Measurements from ENCODE around the gene GPC5. TPM values are rescaled to one million over a fixed set of nuclear protein-coding genes. Genes with fewer than 3 reads are reported as not detected.

GPC5 gene
- polyA plus RNA-seq, 4 donors: 0.18 to 0.86 TPM; not detected in 2

GRCh38 chr13:91375116-91375729 lies 23.2 kb upstream of the GPC5 start:
- Histone ChIP-seq H3K36me3 (ENCODE audit: control insufficient read depth in 3 of 3, insufficient read depth in 2 of 3, low read depth in 1 of 3, low read length in 3 of 3) (no peaks in the 10 kb centered on the region), H3K4me1 (ENCODE audit: control insufficient read depth in 3 of 3, insufficient read depth in 2 of 3, low read depth in 1 of 3, low read length in 2 of 3) (peaks cover 0 to 3% (median 0%) of the 10 kb centered on the region in 3 donors), H3K9me3 (ENCODE audit: control insufficient read depth in 2 of 2, insufficient read depth in 1 of 2, low read depth in 1 of 2, low read length in 1 of 2) (no peaks in the 10 kb centered on the region), H3K27ac (ENCODE audit: low read depth in 1 of 3, low read length in 2 of 3) (no peak overlapping the region), H3K4me3 (ENCODE audit: low read depth in 1 of 3, low read length in 3 of 3) (no peak overlapping the region), H3K27me3 (ENCODE audit: control insufficient read depth in 3 of 3, insufficient read depth in 3 of 3, low read length in 3 of 3) (no peaks in the 10 kb centered on the region)
- 70 to 83% (median 75%) methylated on average over 4 of the region's 4 CpGs for WGBS, 3 donors
- FAIRE-seq (no peak), DNase-seq (no peak)

- FAIRE-seq: no peak
- DNase-seq: no peak
- H3K27me3 ChIP-seq (ENCODE audit: control insufficient read depth in 3 of 3, insufficient read depth in 3 of 3, low read length in 3 of 3): no peaks in the 10 kb centered on the region
- no peak overlapping the region for H3K4me3 ChIP-seq (ENCODE audit: low read depth in 1 of 3, low read length in 3 of 3)
- H3K4me1 ChIP-seq (ENCODE audit: control insufficient read depth in 3 of 3, insufficient read depth in 2 of 3, low read depth in 1 of 3, low read length in 2 of 3): no peaks in the 10 kb centered on the region
- no peaks in the 10 kb centered on the region for H3K36me3 ChIP-seq (ENCODE audit: control insufficient read depth in 3 of 3, insufficient read depth in 2 of 3, low read depth in 1 of 3, low read length in 3 of 3)
- H3K27ac ChIP-seq (ENCODE audit: low read depth in 1 of 3, low read length in 2 of 3): no peak overlapping the region
- no peaks in the 10 kb centered on the region for H3K9me3 ChIP-seq (ENCODE audit: control insufficient read depth in 2 of 2, insufficient read depth in 1 of 2, low read depth in 1 of 2, low read length in 1 of 2)
Measured at GRCh38 chr13:91381371-91381770, 17.1 kb upstream of the GPC5 start.

- Histone ChIP-seq H3K9me3 (ENCODE audit: control insufficient read depth in 2 of 2, insufficient read depth in 1 of 2, low read depth in 1 of 2, low read length in 1 of 2) (no peaks in the 10 kb centered on the region), H3K27ac (ENCODE audit: low read depth in 1 of 3, low read length in 2 of 3) (no peak overlapping the region), H3K27me3 (ENCODE audit: control insufficient read depth in 3 of 3, insufficient read depth in 3 of 3, low read length in 3 of 3) (no peaks in the 10 kb centered on the region), H3K4me3 (ENCODE audit: low read depth in 1 of 3, low read length in 3 of 3) (no peak overlapping the region), H3K36me3 (ENCODE audit: control insufficient read depth in 3 of 3, insufficient read depth in 2 of 3, low read depth in 1 of 3, low read length in 3 of 3) (no peaks in the 10 kb centered on the region), H3K4me1 (ENCODE audit: control insufficient read depth in 3 of 3, insufficient read depth in 2 of 3, low read depth in 1 of 3, low read length in 2 of 3) (no peaks in the 10 kb centered on the region)
- 58 to 71% (median 69%) methylated on average over 4 of the region's 4 CpGs for WGBS, 3 donors
- DNase-seq: no peak
- no peak for FAIRE-seq
Measured at GRCh38 chr13:91383836-91384235, 14.6 kb upstream of the GPC5 start.

- no peak for FAIRE-seq
- Histone ChIP-seq H3K36me3 (ENCODE audit: control insufficient read depth in 3 of 3, insufficient read depth in 2 of 3, low read depth in 1 of 3, low read length in 3 of 3) (no peaks in the 10 kb centered on the region), H3K27ac (ENCODE audit: low read depth in 1 of 3, low read length in 2 of 3) (no peak overlapping the region), H3K4me3 (ENCODE audit: low read depth in 1 of 3, low read length in 3 of 3) (no peak overlapping the region), H3K27me3 (ENCODE audit: control insufficient read depth in 3 of 3, insufficient read depth in 3 of 3, low read length in 3 of 3) (no peaks in the 10 kb centered on the region), H3K4me1 (ENCODE audit: control insufficient read depth in 3 of 3, insufficient read depth in 2 of 3, low read depth in 1 of 3, low read length in 2 of 3) (no peaks in the 10 kb centered on the region), H3K9me3 (ENCODE audit: control insufficient read depth in 2 of 2, insufficient read depth in 1 of 2, low read depth in 1 of 2, low read length in 1 of 2) (no peaks in the 10 kb centered on the region)
- WGBS, 3 donors: 42 to 63% (median 44%) methylated on average over 2 of the region's 2 CpGs
- DNase-seq: no peak
Measured at GRCh38 chr13:91384896-91385295, 13.5 kb upstream of the GPC5 start.

- DNase-seq (no peak), FAIRE-seq (no peak)
- H3K27me3 ChIP-seq (ENCODE audit: control insufficient read depth in 3 of 3, insufficient read depth in 3 of 3, low read length in 3 of 3): peaks cover 0 to 2% (median 0%) of the 10 kb centered on the region in 3 donors
- no peak overlapping the region for H3K4me3 ChIP-seq (ENCODE audit: low read depth in 1 of 3, low read length in 3 of 3)
- H3K27ac ChIP-seq (ENCODE audit: low read depth in 1 of 3, low read length in 2 of 3): no peak overlapping the region
- no peaks in the 10 kb centered on the region for H3K9me3 ChIP-seq (ENCODE audit: control insufficient read depth in 2 of 2, insufficient read depth in 1 of 2, low read depth in 1 of 2, low read length in 1 of 2)
- H3K36me3 ChIP-seq (ENCODE audit: control insufficient read depth in 3 of 3, insufficient read depth in 2 of 3, low read depth in 1 of 3, low read length in 3 of 3): no peaks in the 10 kb centered on the region
- H3K4me1 ChIP-seq (ENCODE audit: control insufficient read depth in 3 of 3, insufficient read depth in 2 of 3, low read depth in 1 of 3, low read length in 2 of 3): no peaks in the 10 kb centered on the region
- 68 to 85% (median 72%) methylated on average over 2 of the region's 2 CpGs for WGBS, 3 donors
Measured at GRCh38 chr13:91389186-91389585, 9.2 kb upstream of the GPC5 start.

GRCh38 chr13:91397595-91397994 lies 826 bp upstream of the GPC5 start:
- Histone ChIP-seq H3K27me3 (ENCODE audit: control insufficient read depth in 3 of 3, insufficient read depth in 3 of 3, low read length in 3 of 3) (peaks cover 0 to 38% (median 17%) of the 10 kb centered on the region in 3 donors), H3K36me3 (ENCODE audit: control insufficient read depth in 3 of 3, insufficient read depth in 2 of 3, low read depth in 1 of 3, low read length in 3 of 3) (no peaks in the 10 kb centered on the region), H3K9me3 (ENCODE audit: control insufficient read depth in 2 of 2, insufficient read depth in 1 of 2, low read depth in 1 of 2, low read length in 1 of 2) (no peaks in the 10 kb centered on the region), H3K27ac (ENCODE audit: low read depth in 1 of 3, low read length in 2 of 3) (no peak overlapping the region), H3K4me1 (ENCODE audit: control insufficient read depth in 3 of 3, insufficient read depth in 2 of 3, low read depth in 1 of 3, low read length in 2 of 3) (peaks cover 3 to 9% (median 4%) of the 10 kb centered on the region in 3 donors), H3K4me3 (ENCODE audit: low read depth in 1 of 3, low read length in 3 of 3) (no peak overlapping the region)
- FAIRE-seq (no peak), DNase-seq (no peak)
- WGBS, 3 donors: 69 to 79% (median 78%) methylated on average over 1 of the region's 1 CpG

- Histone ChIP-seq H3K9me3 (ENCODE audit: control insufficient read depth in 2 of 2, insufficient read depth in 1 of 2, low read depth in 1 of 2, low read length in 1 of 2) (no peaks in the 10 kb centered on the region), H3K27ac (ENCODE audit: low read depth in 1 of 3, low read length in 2 of 3) (no peak overlapping the region), H3K4me1 (ENCODE audit: control insufficient read depth in 3 of 3, insufficient read depth in 2 of 3, low read depth in 1 of 3, low read length in 2 of 3) (peaks cover 3 to 9% (median 4%) of the 10 kb centered on the region in 3 donors), H3K27me3 (ENCODE audit: control insufficient read depth in 3 of 3, insufficient read depth in 3 of 3, low read length in 3 of 3) (peaks cover 0 to 44% (median 17%) of the 10 kb centered on the region in 3 donors), H3K4me3 (ENCODE audit: low read depth in 1 of 3, low read length in 3 of 3) (peak overlapping the region; percentile 36 to 61 (median 46)), H3K36me3 (ENCODE audit: control insufficient read depth in 3 of 3, insufficient read depth in 2 of 3, low read depth in 1 of 3, low read length in 3 of 3) (no peaks in the 10 kb centered on the region)
- no peak for FAIRE-seq
- DNase-seq: peak in 1 of 2 donors; percentile 12
- 21 to 28% (median 27%) methylated on average over 44 of the region's 44 CpGs for WGBS, 3 donors
Measured at GRCh38 chr13:91399189-91400062, 1.0 kb downstream of the GPC5 start.

GRCh38 chr13:91400063-91400399 lies 1.6 kb downstream of the GPC5 start:
- Histone ChIP-seq H3K9me3 (ENCODE audit: control insufficient read depth in 2 of 2, insufficient read depth in 1 of 2, low read depth in 1 of 2, low read length in 1 of 2) (no peaks in the 10 kb centered on the region), H3K27ac (ENCODE audit: low read depth in 1 of 3, low read length in 2 of 3) (no peak overlapping the region), H3K4me3 (ENCODE audit: low read depth in 1 of 3, low read length in 3 of 3) (no peak overlapping the region), H3K27me3 (ENCODE audit: control insufficient read depth in 3 of 3, insufficient read depth in 3 of 3, low read length in 3 of 3) (peaks cover 0 to 38% (median 13%) of the 10 kb centered on the region in 3 donors), H3K4me1 (ENCODE audit: control insufficient read depth in 3 of 3, insufficient read depth in 2 of 3, low read depth in 1 of 3, low read length in 2 of 3) (peaks cover 3 to 9% (median 4%) of the 10 kb centered on the region in 3 donors), H3K36me3 (ENCODE audit: control insufficient read depth in 3 of 3, insufficient read depth in 2 of 3, low read depth in 1 of 3, low read length in 3 of 3) (no peaks in the 10 kb centered on the region)
- FAIRE-seq (no peak), DNase-seq (peak in 1 of 2 donors; percentile 2)
- WGBS, 3 donors: 34 to 58% (median 53%) methylated on average over 6 of the region's 6 CpGs

Measured in small intestine (tissue), 7 donors.